HG03354 (cell line): ENCODE data around the gene SHQ1.
A peak's percentile ranks its signal among the peaks of the same experiment; 100 is the strongest.
"Not testable (repeated sequence)": the region's sequence is repeated elsewhere in the genome, so short reads cannot be mapped to it uniquely, and the experiment has no call there.

Source experiments
- ATAC-seq: cut with Tn5 transposase; IDR thresholded peaks from one replicate; pipeline ENCODE4 v1.9.1; 2021; ENCODE audit warnings: mild to moderate bottlenecking; ENCODE audit not compliant: unreplicated experiment, poor library complexity, severe bottlenecking

SHQ1 gene

DNA sequence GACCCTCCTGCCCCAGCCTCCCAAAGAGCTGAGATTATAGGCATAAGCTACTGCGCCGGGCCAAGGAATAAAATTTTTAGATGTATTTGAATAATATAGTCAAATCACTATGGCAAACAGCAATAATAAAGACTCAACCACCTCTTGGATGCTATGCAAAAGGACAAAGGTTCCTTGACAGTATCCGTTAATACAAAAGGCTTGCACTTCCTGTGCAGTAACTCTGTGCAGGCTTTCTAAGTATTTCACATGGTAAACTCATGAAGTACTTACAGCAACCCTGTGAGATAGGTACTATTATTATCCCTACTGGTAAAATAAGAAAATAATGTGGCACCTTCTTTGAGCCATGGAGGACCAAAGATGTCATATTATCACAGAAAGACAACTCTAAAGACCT, 86.8 kb downstream of the SHQ1 start:
- ATAC-seq: no peak

DNA sequence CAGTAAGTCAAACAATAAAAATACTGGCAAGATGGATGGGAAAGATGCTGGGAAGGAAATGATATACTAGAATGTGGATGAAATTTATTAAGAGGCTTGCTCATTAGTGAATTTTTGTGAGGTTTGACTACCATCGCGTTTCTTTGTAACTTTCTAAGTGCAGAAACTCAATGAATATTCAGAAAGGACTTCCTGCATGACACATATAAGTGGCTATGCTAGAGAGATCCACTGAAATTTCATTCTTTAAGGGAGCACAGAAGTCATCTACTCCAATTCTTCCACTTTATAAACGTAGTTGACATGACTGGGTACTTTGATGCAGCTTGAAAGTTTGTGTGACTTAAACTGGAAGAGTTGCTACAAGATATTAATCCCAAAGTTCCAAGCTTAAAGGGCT, 88.0 kb downstream of the SHQ1 start:
- no peak for ATAC-seq

DNA sequence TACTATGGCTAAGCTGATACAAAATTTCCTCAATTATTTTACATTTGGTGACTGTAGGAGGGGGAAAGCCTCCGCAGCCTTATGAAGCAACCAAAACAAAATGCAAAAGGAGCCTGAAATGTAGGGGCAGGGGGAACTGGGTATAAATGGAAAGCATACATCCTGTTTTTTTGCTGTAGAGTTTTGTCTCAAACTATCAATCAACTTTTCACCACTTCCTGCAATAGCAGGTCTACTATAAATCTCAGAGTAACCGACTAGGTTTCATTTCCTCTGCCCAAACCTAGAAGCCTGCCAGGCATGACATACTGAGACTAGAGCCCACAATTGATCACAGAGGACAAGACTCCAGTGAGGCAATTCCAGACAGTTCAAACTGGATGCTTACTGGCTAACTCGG, 91.3 kb downstream of the SHQ1 start:
- peak; percentile 100 for ATAC-seq

DNA sequence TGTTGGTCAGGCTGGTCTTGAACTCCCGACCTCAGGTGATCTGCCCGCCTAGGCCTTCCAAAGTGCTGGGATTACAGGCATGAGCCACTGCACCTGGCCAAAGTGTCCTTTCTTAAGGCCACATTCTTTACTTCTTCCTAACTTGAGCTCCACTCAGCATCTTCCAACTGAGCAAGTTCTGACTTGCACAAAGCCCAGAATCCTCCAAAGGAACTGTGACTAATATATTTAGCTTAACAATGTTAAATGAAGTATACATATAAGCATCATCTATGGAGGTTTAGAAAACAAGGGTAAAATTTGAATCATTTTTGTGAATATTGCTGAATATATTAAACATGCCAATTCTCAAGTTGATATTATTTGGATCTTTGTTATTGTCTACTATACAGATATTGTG, 93.7 kb downstream of the SHQ1 start:
- no peak for ATAC-seq

DNA sequence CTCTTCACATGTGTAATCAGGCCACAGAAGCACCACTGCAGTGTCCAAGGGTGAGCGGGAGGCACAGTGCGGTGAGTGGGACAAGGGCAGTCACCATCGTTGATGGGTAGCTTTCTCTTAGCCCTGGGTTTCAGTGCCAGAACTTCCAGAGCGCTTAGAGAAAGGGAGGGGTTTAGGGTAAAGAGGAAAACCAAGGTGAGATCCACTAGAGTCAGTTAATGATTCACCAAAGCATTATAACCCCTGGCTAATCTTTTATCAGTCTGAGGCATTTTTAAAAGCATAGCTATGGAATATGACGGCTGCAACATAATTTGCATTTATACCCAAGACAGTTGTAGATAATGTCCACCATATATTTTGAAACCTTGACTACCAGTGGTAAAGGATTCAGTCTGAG, 94.8 kb downstream of the SHQ1 start:
- ATAC-seq: no peak

DNA sequence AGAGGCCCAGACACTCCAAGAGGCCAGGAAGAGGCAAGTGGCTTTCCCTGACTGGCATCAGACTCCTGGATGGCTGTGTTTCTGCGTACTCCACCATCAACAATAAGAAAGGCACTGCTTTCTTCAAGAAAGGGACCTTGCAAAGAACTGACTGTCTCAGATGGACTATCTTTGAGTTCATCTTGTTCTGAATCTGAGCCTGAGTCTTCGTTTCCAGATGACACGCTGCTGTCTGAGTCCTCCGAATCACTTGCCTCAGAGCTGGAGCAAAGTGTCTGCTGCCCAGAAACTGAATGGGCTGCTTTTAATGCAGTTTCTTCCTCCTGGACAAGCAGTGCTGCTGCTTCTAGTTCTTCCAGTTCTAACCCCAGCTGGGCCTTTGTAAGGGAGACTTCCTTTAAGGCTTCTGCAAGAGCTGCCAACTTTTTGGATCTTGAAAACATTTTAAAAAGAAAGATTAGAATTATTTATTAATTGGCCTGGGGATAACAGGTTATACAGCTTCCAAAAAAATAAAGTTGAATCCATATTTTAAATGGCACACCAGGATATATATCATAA, 97.8 kb downstream of the SHQ1 start:
- no peak for ATAC-seq

DNA sequence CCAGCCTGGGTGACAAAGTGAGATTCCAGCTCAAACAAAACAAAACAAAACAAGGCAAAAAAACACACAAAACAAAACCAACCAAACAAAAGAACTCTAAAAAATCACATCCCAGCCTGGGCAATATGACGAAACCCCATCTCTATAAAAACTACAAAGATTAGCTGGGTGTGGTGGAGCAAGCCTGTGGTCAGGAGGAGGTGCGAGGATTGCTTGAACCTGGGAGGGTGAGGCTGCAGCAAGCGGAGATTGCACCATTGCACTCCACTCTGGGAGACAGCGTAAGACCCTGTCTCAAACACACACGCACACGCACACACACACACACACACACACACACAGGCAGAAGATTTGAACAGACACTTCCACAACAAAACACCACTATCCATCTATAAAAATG, 99.6 kb downstream of the SHQ1 start:
- ATAC-seq: no peak

DNA sequence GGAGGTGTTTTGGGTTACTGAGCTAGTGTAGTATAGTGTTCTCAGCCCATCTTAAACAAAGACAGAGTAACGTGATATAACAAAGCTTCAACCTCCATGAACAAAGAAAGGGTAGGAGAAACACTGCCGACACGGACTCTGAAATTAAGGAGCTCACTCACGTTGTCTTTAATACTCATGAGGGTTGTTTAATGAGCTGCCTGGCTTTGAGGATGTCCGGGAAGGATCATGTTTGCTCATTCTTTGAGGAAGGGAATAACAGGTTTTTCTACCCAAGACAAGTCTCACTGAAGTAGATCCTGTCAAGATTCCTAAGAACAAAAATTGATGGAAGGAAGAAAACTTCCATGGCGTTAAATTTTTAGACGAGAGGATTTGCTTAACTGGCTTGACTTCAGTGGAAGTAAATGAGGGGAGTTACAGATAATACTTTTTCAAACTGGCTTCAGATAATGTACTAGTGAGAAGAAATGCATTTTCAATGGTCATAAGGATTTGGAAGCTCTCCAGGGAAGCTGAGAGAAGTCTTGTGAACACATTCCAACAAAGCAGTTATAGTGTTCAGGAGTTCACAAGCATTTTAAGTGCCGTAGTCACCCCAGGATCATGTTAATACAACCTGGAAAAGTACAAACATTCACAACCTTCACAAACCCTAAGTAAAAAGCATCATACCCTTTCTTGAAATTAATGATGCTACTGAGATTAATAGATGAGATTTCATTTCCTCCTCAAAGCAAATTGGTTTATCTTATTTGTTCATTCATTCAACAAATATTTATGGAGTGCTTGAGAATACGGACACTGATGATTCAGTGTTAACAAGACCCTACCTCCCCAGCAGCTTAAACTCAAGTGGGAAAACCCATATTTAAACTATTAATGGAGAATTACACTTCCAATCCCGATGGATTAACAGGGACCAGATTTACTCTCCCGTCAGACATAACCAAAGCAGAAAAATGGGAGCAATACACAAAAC, 101.5 kb downstream of the SHQ1 start:
- ATAC-seq: no peak

DNA sequence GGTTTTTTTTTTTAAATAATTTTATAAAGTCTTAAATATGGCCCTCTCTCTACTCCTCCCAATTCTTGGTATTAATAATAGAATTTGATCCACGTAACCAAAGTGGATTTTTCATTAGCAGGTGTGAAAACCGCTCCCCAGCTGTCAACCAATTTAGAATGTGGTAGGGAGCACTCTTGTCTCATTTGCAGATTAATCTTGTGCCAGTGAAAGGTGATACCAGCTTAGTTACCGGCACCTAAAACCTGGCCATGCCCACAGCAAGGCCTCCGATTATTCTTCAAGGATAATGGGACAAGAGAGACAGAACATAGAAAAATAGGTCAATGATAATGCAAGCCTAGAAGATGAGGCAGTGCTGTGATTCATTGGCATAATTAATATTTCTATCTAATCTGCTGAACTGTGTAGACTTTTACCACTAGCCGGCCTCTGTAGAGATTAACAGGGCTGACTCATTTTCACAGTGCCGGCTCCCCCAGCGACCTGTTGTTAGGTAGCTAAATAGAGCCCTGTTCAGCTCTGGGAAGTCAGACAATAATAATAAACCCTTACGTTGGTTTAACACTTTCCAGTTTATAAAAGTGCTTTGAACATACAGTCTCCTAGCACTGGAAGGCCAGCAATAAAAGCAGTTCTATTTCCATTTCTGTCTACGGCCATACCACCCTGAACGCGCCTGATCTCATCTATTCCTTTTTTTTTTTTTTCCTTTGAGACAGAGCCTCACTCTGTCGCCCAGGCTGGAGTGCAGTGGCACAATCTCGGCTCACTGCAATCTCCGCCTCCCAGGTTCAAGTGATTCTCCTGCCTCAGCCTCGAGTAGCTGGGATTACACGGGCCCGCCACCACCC, 102.9 kb downstream of the SHQ1 start:
- ATAC-seq: no peak

DNA sequence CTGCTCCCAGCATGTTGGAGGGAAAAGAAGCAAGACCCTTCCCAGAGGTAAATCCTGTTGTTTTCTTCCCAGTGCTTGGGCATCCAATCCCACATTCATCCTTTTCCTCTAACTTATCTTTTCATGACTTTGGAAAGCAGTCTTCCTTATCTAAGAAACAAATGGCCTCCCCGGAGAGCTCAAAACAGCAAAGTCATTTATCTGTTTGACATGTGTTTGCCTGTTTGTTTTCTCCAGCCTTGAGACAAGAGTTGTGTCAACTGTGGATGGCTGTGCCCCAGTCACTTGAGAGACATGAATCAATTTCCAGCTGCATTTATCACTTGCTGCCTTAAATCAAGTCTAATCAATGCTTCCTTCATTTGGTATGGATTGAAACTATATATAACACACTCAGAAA, 103.9 kb downstream of the SHQ1 start:
- no peak for ATAC-seq

DNA sequence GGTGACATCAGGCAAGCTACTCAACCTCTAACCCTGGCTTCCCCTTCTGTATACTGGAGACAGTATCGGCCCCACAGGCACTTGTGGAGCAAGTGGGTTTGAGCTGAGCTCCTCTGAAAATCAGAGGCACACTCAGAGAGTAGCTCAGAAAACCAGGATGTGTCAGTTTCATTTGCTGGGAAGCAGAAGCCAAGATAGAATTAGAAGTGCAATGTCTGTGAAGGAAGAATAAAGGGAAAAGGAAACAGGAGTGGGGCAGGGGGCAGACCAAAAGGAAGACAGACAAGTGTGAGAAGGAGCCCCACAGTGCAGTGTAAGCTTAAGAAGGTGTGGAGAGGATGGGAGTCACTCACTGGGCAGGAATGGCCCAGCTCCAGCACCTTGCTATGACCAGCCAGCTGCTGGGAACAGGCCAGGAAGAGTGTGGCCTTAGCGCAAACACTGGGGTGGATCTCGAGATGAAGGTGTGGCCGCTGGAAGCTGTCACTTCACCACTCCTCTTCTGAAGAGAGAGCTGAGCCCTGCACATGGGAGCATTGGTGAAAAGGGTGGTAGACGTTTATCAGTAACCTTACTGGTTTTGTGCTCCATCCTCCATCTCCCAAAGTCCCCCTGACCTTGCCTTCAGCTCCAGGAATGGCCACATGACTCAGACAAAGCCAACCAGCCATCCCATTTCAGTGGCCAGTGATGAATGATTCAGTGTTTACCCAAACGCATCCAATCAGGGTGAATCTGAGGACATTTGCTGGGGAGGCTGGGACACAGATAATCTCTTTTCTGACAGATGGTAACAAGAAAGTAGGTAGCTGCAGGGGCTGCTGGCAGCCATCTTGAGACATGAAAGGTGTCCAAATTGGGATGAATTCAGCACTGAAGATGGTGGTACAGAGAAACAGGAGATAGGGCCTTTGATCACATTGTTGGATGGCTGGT, 108.4 kb downstream of the SHQ1 start:
- ATAC-seq: no peak

DNA sequence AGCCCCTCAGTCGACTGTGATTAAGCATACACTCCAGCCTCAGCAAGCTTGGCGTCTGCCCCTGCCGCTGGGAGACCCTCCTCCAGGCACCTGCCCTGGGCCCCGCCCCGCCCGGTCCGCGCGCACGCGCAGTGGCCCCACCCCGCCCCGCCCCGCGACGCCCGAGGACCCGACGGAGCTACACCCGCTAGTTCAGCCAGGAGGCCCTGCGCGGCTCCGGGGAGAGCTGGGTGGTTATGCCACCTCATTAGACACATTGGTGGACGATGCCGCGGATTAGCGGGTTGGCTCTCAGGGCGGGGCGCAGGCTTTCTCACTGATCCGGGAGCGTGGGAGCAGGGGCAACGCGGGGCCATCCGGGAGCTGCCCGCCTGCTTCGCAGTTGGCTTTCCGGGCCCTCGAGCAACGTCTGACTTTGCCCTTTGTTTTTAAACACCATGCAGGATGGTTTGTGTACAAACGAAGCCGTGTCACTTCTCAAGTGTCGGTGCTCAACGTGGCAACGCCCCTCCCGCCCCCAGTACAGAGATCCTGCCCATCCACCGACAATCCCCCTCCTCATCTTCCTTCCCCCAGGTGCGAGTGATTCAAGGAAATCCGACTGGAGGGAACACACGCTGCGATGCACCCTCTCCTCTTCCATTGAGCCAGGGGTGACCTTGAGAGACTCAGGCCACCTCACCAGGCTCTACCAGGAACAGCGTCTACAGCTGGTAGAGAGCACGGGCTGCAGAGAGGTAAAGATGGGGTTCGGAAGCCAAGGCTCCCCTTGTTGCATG, 109.3 kb downstream of the SHQ1 start:
- peak; percentile 78 for ATAC-seq

DNA sequence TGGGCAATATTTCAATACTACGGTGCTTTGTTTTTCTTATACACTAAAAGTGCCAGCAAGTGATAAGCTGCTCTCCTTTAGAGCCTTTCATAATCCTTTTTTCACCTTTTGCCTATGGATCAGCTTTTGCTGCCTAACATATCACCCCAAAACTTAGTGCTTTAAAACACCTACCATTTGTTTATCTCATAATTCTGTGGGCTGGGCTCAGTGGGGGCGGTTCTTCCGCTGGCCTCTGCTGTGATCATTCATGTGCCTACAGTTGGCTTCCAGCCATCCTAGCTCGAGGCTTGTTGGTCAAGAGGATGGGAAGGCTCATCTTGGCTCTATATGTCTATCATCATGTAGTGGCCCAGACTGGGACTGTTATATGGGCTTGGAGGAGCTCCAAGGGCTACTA, 113.2 kb downstream of the SHQ1 start:
- ATAC-seq: not testable (repeated sequence)

DNA sequence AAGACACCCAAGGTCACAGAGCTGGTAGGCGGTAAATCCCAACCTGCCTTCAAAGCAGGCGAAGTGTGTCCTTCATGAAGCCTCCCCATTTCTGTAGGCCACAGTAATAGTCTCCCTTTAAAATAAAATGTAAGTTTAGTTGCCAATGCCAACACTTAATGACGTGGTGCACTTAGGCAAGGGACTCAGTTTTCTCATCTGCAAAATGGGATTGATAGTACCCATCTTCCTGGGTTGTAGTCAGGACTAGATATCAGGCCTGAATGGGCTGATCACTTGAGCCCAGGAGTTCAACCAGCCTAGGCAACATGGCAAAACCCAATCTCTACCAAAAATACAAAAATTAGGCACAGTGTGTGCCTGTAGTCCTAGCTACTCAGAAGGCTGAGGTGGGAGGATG, 114.6 kb downstream of the SHQ1 start:
- ATAC-seq: no peak

DNA sequence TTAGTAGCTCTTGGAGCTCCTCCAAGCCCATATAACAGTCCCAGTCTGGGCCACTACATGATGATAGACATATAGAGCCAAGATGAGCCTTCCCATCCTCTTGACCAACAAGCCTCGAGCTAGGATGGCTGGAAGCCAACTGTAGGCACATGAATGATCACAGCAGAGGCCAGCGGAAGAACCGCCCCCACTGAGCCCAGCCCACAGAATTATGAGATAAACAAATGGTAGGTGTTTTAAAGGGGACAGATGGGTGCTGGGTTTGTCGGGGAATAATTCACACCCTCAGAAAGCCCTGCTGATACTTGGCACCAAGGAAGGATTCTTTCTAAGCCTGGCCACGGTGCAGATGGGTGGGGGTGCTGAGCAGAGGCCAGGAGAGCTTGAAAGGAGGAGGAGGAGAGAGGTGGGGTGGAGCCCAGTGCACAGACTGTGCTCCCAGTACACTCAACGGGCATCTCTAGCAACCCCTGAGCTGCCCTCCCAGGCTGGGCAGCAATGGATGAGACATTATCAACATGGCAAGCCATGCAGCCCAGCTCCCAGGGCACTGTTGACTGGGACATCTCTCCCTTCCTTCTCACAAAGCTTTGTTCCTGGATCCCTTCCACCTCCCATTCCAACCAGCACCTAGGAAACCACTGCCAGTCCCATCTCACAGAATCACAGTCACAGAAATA, 115.4 kb downstream of the SHQ1 start:
- not testable (repeated sequence) for ATAC-seq

DNA sequence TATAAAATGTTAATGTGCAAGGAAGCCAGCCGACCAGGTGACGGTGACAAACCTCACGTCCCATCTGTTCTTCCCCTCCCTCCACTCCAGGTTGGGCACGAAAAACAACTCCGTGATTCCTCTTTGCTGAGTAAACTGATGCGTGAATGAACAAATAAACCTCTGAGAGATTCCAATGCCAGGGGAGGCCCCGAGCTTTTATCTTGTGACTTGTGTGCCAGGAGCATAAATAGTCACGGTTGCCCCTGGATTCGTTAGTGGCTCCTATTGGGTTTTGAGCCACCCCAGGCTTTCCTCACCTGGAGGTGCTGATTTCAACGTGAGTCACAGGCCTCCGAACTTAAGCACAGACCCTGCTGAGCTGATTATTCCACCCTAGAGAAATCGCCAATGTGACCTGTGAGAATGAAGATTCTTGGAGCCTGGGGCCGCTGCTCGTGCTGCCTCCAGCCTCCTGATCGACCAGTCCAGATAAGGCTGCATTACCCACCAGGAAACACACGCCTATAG, 119.2 kb downstream of the SHQ1 start:
- ATAC-seq: no peak

DNA sequence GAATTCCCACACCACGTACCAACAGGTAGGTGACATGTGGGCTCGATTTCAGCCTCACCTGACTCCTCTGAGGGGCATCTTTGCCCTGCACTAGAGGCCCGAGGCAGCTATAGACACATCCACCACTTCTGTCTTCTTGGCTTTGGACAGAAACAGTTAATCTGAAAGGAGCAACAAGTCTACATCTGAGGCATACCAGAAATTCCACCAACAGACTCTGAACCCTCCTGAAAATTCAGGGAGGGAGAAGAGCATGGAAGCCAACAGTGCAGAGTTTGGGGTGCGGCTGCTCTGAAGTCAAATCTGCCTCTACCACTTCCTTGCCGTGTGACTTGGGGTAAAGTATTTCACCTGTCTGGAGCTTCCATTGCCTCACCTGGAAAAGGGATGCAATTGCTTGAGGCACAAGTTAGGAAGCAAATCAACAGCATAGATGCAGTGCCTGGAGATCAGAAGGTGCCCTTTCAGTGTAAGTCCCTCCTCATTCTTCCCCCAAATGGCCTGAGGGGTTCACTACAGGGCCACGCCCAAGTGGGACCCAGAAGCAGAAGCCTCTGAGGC, 119.8 kb downstream of the SHQ1 start:
- no peak for ATAC-seq

DNA sequence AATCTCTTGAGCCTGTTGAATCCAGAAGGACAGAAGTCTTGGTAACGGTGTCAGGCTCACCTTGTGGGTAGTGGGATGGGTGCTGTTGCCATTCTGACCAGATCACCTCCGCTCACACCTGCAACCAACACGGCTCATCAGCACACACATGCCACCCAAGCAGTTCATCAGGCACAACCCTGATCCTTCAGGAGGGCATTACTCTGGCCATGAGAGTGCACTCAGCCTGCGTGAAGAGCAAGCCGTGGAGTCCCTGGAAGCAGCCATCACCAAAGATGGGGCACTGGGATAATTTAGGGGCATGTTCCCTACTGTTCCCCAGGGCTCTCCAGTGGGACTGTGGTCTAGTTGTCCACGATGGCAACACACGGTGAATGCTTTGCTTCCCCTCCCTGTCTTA, 120.5 kb downstream of the SHQ1 start:
- ATAC-seq: no peak
